GM10266 (cell line): ENCODE data around the gene TNS2.

Experiments
- DNase-seq: peaks from one replicate; pipeline ENCODE4 v3.0.0; 2012; ENCODE audit errors: extremely low spot score
- TF ChIP-seq, protein P1 (sequence below): IDR thresholded peaks from 2 replicates; pipeline ENCODE4 v1.5.1; 2012; ENCODE audit warnings: mild to moderate bottlenecking, low read depth; ENCODE audit not compliant: control insufficient read depth, insufficient read depth; ENCODE audit errors: missing control alignments

The TNS2 gene

DNA sequence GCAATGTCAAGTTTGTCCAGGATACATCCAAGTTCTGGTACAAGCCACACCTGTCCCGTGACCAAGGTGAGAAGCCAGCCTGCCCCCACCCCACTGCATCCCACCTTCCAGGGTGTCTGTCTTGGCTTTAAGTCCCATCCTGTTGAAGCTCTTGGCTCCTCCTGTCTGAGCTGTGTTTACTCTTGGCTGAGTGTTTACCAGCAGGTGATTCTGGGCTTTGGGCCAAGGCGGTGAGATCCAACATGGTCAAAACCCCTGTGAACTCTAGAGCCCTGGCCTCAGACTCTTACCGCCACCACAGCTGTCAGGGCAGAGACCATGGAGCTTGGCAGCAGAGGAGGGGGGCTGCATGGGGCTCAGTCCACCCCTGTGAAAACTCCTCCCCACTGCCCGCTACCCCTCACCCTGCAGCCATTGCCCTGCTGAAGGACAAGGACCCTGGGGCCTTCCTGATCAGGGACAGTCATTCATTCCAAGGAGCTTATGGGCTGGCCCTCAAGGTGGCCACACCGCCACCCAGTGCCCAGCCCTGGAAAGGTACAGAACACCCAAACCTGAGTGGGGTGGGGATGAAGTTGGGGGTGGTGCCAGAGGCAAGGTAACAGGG lies 11.6 kb downstream of the TNS2 start:
- TF ChIP-seq, protein P1, sequence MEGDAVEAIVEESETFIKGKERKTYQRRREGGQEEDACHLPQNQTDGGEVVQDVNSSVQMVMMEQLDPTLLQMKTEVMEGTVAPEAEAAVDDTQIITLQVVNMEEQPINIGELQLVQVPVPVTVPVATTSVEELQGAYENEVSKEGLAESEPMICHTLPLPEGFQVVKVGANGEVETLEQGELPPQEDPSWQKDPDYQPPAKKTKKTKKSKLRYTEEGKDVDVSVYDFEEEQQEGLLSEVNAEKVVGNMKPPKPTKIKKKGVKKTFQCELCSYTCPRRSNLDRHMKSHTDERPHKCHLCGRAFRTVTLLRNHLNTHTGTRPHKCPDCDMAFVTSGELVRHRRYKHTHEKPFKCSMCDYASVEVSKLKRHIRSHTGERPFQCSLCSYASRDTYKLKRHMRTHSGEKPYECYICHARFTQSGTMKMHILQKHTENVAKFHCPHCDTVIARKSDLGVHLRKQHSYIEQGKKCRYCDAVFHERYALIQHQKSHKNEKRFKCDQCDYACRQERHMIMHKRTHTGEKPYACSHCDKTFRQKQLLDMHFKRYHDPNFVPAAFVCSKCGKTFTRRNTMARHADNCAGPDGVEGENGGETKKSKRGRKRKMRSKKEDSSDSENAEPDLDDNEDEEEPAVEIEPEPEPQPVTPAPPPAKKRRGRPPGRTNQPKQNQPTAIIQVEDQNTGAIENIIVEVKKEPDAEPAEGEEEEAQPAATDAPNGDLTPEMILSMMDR: peak; percentile 14
- DNase-seq: no peak

DNA sequence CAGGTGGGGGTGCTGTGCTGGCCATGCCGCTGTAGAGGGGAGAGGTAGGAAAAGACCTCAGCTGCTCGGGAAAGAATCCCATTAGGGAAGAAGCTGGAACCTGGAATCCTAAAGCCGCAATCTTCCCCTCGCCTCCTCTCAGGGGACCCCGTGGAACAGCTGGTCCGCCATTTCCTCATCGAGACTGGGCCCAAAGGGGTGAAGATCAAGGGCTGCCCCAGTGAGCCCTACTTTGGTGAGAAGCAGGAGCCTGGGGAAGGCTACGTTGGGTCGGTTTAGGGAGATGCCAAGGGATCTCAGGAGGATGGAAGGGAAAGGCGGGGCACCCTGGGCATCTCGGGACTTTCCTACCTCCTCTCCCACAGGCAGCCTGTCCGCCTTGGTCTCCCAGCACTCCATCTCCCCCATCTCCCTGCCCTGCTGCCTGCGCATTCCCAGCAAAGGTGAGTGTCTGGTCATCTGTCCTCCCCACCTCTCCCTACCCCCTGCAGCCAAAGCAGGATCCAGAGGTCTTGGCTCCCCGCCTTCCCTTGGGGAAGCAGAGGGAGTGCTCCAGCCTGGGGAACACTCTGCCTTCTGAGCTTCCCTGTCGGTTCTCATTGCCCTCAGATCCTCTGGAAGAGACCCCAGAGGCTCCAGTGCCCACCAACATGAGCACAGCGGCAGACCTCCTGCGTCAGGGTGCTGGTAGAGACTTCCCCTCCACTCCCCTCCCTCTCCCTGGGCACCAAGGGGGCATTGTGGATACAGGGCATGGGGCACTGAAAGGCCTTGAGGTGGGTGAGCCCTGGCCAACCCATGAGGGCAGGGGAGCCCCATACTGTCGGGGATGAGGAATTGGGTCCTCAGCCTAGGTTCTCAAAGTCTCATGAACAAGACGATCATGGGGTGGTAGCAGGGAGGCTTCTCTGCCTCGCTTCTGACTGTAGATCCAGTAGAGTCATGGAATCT lies 12.4 kb downstream of the TNS2 start:
- DNase-seq: no peak
- TF ChIP-seq, protein P1: no peak

DNA sequence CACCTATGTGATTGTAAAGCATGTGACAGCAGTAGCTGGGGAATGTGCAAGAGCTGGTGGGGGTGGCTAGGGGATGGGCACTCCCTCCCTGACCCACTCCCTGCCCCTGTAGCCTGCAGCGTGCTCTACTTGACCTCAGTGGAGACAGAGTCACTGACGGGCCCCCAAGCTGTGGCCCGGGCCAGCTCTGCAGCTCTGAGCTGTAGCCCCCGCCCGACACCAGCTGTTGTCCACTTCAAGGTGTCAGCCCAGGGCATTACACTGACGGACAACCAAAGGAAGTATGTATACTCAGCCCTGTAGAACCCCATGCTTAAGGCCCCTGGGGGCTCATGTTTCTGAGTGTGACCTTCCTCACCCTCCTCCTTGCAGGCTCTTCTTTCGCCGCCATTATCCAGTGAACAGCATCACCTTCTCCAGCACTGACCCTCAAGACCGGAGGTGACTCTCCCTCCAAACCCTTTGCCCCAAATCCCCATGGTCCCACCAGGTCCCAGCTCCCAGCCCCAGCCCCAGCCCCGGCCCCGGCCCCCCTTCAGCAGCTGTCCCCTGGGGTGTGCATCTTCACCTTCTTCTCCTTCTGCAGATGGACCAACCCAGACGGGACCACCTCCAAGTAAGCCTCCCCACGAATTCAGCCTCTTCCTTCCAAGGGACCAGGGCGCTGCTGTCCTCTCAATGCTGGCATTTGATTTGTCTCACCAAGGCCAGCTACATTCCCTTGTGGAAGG lies 13.3 kb downstream of the TNS2 start:
- DNase-seq: no peak
- TF ChIP-seq, protein P1: no peak

DNA sequence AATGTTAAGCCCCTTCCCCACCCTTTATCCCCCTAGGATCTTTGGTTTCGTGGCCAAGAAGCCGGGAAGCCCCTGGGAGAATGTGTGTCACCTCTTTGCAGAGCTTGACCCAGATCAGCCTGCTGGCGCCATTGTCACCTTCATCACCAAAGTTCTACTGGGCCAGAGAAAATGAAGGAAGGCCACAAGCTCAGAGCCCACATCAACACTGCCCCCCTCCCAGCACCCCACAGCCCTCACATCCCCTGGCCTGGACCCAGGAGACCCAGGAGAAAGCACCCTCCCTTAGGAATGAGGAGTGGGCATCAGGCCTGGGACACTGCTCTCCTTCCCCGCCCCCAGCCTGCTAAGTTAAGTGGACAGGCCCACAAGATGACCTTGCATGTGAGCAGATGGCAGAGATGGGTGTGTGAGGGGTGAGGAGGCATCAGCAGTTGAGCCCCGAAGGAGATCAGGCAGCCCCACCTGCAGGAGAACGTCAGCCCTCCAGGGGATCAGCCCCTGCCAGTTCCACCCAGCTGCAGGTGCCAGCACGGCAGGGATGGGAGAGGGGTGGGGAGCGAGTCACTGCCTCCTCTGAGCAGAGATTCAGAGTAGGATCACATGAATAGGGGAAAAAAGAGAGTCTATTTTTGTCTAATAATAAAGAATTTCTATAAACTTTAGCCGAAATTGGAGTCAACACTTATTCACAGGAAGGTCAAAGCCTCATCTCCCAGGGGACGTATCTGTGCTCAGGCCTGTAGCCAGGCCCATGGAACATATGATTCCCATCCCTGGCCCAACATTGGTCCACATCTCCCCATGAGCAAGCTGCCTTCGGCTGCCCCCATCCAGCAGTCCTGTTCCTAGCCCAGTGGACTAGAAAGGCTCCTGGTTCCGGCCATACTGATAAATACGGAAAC lies 14.1 kb downstream of the TNS2 start:
- DNase-seq: no peak

DNA sequence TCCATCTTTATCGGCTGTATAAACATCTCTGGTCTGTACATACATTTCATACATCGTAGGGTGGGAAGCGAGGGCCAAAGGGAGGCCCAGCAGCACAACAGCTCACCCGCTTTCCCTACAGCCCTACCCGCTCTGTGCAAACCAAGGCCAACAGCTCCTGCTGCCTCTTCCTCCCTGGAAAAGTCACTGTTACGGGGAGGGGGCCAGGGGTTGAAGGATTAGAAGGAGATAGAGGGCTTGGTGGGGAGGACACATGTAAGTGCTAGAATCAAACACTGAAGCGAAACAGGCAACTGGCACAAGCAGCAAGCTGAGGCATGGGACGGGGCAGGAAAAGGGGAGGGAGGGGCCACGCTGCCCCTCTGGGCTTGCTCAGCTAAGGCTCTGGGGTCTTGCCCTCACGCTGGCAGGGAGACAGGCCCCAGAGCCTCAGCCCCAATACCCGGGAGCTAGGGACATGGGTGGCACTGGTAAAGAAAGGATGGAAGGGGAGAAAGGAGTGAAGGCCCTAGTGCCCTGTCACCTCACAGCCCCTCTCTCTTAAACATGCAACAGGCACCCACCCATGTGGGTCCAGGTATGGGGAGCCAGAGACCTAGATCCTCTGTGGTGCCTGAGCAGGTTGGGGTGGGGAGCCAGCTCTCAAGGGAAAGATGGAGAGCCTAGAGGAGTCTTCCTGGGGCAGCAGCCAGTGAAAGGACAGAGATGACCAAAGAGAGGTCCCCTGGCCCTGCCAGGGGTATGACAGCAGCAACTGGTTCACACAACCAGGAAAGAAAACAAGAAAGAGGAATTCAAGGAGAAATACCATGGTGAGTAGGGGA lies 15.0 kb downstream of the TNS2 start:
- TF ChIP-seq, protein P1: no peak
- DNase-seq: no peak

More for the DNA sequence above, 14.1 kb downstream of the TNS2 start:
- TF ChIP-seq, protein P1: no peak

DNA sequence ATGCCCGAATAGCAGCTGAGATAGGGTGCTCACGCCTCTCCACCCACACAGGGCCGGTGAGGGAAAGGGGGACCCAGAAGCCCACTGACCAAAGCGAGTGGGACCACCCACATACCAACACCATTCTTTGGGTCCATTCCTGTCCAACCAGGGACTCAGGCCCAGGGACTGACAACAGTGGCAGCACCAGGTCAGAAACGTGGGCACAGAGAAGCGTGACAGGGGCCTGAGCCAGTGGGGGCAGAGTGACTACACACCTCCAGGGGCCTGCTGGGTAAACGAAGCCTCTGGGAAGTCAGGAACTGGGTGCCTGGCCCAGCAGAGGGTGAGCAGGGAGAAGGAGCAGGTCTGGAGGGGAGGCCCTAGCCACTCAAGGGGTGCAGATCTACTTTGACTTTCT lies 15.6 kb downstream of the TNS2 start:
- TF ChIP-seq, protein P1: no peak
- DNase-seq: no peak
